GM19467 (cell line): Measurements from ENCODE around the gene TNFRSF13B.
"Not testable (repeated sequence)": the region's sequence is repeated elsewhere in the genome, so short reads cannot be mapped to it uniquely, and the experiment has no call there.

ENCODE experiments used
- ATAC-seq: cut with Tn5 transposase; IDR thresholded peaks from one replicate; pipeline ENCODE4 v1.9.1; 2021; ENCODE audit warnings: mild to moderate bottlenecking, moderate library complexity; ENCODE audit not compliant: unreplicated experiment

TNFRSF13B gene

DNA sequence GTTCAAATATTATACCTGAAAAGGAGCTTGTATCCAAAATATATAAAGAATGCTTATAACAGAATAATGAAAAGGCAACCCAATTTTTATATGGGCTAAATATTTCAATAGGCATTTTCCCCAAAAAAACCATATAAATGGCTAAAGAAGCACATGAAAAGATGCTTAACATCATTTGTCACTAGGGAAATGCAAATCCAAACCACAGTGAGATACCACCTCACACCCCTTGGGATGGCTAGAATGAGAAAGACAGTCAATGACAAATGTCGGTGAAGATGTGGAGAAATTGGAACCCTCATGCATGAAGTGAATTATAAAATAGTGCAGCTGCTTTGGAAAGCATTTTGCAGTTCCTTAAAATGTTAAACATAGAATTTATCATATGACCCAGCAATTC, 3.1 kb downstream of the TNFRSF13B start:
- ATAC-seq: no peak

DNA sequence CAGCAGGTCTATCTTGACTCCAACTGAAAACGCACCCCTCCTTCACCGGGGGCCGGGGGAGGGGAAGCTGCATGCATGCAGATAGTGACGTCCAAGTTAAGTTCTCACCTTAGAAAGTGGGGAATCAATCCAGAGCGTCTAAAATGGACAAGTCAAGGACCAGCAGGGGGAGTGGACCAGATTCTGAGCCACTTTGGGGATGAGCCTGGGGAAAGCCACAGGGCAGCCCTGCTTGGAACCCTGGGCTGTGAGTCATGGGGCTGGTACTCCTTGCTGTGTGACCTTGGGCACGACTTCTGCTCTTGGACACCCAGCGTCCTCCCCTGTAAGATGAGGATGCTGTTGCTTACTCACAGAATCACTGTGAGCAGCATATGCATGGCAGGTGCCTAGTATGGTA, 9.1 kb downstream of the TNFRSF13B start:
- no peak for ATAC-seq

DNA sequence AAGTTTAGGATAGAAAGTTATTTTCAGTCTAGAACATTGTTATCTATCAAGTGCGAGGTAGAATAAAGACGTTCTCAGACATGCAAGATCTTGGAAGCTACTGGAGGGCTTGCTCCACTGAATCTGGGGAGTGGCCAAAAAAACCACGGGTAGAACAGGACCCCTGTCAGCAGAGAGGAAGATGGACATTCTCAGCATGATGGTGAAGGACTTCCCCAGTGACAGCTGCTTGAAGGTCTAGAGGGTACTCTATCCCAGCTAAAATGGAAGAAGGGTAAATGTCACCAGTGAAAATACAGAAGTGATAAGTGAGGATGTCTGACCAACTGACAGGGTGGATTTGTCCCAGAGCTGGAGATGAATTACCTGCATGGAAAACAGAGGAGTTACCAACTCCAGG, 10.1 kb downstream of the TNFRSF13B start:
- ATAC-seq: no peak

DNA sequence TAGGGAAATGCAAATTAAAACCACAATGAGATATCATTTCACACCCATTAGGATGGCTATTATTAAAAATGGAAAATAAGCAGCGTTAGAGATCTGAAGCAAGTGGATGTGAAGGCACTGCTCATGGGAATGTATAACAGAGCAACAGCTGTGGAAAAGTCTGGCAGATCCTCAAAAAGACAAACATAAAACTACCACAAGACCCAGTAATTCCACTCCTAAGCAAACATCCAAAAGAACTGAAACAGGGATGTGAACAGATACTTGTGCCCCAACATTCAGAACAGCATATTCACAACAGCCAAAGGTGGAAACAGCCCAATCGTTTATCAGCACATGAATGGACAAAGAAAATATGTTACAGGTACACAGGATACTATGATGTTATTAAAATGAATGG, 10.9 kb downstream of the TNFRSF13B start:
- ATAC-seq: not testable (repeated sequence)

DNA sequence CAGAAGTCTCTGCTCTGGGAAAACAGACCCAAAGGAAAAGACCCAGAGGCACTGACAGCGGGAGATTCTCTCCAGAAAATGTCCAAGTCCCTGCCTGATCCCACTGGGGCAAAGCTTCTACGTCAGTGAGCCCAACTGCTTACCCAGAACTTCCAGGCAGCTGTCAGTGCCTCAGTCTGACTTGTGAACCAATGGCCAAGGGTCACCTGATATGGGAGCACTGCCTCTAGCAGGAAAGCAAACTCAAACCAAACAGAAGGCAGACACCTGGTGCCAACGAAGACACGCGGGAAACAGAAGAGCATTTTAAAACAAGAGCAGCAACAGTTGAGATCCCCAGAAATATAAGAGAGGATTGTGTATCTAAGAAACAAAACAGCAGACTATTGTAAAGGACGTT, 16.9 kb downstream of the TNFRSF13B start:
- ATAC-seq: not testable (repeated sequence)

DNA sequence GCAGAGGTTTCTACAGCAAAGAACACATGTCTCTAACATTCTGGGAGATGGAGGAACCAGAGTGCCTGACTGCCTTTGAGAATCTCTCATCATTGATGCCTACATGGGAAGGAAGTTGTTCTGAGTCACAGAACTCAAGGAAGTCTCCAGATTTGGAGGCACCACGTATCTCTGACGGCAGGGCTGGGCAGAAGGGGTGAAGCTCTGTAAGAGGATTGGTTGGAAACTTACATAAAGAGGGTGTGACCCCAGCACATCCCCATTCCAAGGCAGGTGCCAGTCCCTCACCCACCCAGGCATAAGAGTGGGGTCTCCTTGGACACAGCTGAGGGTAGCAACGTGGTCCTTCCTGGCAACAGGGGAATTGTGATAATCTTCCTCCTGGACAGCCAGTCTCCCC, 17.4 kb downstream of the TNFRSF13B start:
- ATAC-seq: no peak

DNA sequence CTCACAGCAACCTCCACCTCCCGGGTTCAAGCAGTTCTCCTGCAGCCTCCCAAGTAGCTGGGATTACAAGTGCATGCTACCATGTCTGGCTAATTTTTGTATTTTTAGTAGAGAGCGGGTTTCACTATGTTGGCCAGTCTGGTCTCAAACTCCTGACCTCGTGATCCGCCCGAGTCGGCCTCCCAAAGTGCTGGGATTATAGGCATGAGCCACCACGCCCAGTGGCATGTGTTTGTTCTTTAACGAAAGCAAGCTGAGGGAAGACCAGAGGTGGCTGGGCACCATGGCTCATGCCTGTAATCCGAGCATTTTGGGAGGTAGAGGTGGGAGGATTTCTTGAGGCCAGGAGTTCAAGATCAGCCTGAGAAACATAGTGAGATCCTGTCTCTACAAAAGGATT, 18.1 kb downstream of the TNFRSF13B start:
- ATAC-seq: no peak

DNA sequence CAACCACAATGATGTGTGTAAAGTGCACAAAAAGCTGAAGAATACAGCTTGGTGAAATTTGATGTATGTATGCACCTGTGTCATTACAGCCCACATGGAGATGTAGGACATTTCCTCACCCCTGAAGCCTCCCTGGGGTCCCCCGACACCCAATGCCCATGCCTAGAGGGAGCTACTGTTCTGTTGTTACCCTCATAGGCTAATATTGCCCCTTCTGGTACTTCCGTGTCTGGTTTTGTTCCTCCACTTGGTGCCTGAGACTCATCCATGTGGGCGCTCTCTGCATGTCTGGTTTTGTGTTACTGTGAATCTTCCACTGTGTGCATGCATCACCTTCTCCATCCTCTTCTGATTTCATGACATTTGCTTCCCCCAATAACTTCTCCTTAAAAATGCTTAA, 18.6 kb downstream of the TNFRSF13B start:
- no peak for ATAC-seq

DNA sequence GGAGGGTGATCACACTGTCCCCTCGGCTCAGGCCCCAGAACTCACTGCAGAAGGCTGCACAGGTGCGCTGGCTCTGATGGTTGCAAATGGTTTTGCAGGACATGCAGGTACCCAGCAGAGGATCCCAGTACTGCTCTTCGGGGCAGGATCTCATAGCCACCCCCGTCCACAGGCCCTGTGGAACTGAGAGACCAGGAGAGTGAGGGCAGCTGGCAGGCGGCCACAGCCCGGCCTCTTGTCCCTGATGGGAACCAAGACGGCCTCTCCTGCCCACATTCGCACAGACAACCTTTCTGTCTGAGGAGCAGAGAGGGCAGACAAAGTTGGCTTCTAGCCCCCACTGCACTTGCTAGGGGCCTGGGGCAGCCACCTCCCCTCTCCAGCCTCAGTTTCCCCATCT, 19.5 kb downstream of the TNFRSF13B start:
- no peak for ATAC-seq

DNA sequence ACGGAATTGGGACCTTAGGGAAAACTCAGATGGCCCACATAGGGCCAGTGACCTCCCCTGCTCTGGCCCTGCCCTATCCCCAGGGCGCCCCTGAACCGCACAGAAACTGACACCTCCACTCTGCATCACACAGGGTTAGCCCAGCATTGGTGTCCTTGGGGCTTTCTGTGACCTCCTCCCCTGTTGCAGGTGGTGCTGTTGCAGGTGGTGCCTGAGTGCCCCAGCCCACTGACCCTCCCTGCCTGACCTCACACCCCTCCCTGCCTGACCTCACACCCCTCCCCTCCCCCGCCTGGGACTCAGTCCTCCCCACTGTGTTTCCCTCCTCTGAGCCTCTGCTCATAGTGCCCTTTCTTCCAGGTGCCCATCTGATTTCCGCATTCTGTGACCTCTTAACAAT, 21.4 kb downstream of the TNFRSF13B start:
- no peak for ATAC-seq

DNA sequence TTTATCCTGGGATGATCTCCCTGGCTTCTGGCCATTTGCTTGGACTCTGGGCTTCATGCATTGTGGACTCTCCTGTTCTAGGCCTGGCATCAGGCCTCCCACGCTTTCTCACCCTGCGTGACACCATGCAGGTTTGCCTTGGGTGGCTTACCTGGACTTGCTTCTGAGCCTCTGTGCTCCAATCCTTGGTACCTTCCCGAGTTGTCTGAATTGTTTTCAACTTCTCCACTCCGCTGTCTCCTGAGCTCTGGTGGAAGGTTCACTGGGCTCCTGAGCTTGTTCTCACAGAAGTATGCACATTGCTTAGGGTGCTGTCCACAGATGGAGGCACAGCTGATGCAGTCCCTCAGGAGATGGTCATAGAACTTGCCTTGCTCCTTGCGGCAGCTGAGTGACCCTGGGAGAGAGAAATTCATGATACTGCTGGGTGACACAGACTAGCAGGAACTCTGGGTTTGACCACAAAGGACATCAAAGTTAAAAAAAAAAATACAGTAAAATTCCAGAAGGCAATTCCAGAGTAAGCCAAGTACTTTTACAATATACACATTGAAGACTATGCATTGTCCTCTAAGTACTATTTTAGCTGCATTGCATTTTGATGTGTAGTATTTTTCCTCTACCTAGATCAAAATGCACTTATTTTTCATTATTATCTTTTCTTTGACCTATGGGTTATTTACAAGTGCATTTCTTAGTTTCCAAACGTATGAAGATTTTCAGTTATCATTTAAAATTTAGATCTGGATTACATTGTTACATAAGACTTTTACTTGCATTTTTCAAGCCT, 23.1 kb downstream of the TNFRSF13B start:
- ATAC-seq: no peak

DNA sequence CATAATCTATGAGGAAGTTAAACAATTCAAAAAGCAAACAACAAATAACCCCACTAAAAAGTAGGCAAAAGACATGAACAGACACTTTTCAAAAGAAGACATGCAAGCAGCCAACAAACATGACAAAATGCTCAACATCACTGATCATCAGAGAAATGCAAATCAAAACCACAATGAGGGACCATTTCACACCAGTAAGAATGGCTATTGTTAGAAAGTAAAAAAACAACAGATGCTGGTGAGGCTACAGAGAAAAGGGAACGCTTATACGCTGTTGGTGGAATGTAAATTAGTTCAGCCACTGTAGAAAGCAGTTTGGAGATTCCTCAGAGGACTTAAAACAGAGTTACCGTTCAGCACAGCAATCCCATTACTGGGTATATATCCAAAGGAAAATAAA, 24.4 kb downstream of the TNFRSF13B start:
- no peak for ATAC-seq

DNA sequence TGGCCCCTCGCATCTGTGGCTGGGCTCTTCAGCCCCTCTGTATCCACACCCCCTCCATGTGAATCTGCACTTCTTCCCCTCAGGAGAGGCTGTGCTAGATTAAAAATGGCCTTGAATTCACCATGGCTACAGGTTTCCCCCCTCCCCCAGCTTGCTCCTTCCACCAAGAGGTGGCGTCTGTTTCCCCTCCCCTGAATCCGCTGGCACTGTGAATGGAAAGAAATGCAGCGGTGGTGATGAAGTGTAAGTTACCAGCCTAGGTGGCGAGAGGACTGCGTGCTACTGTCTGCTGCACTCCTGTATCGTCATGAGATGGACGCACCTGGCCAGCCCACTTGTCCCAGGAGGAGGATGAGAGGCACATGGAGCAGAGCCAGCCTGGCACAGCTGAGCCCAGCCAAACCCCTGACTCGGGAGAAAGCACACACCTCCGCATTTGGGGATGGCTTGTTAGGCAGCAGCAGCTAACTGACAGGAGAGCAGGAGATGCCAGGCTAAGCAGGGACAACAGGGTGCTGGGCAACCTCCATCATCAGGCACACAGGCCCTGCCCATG, 26.2 kb downstream of the TNFRSF13B start:
- no peak for ATAC-seq

DNA sequence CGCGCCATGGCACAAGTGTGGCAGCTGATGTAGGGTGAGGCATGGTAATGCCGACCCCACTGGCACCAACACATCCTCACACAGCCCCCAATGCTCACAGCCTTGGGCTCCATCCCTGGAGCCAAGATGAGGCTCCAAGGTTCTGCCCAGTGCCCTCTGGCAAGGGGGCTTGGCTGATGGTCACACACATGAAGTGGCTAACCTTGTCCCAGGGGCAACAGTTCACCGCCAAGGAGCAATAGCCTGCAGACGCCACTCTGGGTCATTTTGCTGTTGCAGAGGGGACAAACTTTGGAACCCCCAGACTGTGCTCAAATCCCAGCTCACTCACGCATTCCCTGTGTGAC, 26.8 kb downstream of the TNFRSF13B start:
- no peak for ATAC-seq

DNA sequence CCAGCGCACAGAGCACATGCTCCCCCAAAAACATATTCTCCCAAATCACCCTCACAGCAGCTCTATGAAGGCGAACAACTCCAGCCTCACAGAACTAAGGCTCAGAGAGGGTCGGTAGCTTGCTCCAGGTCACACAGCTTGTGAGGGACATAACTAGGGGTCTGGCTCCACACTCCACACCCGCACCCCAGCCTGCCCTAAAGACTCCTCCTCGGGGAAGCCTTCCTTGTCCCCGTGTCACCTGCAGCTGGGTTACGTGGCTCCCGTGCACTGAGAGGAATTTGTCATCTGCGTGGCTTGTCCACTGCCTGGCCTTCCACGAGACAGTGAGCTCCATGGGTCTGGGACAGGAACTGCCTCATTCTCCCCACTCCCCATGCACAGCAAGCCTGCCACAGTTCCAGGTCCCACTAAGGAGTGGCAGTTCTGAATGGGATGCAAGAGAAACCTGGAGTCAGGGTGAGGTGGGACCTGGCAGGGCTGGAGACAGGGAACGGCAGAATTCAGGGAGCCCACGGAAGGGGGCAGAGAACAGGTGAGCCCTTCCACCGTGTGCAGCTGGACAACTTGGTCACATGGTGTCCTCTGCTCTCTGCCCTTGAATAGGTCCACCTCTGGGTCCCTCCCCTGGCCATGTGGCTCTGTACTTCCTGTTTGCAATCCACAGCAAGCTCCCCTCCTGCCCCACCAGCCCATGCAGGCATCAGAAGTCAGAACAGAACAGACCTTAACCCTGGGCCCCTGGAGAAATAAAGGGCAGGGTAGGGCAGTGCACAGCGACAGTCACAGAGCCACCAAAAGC, 27.4 kb downstream of the TNFRSF13B start:
- ATAC-seq: no peak

DNA sequence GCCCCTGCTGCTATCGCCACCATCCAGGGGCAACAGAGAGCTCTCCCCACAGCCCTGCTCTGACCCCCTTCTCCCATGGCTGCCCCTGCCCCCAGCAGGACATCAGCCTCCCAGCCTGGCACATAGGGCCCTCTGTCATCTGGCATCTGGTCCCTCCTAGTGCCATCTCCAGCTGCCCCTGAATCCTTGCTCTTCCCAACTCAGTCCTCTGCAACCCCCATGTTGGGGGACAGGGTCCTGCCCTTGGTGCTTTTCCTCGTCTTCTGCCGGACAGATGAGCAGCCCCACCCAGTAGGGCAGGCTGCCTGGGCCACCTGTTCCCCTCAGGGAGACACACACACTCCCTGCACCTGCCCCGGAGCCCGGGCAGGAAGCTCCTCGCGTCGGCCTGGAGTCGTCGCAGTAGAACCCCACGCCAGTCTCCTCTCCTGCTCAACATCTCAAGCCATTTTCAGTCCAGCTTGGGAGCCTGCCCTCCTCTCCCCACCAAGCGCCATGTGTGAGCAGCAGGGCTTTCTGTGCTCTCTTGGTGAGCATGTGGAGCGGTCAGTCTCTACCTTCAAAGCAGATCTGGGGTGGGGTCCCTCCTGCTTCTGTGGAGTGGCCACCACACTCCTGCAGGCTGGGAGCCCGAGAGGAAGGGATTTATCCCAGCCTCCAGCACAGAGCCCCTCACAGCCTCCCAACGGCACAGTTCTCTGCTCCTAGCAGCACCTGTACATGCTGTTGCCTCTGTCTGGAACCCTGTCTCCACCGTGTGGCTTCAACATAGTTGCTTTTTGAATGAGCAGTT, 28.2 kb downstream of the TNFRSF13B start:
- ATAC-seq: no peak

DNA sequence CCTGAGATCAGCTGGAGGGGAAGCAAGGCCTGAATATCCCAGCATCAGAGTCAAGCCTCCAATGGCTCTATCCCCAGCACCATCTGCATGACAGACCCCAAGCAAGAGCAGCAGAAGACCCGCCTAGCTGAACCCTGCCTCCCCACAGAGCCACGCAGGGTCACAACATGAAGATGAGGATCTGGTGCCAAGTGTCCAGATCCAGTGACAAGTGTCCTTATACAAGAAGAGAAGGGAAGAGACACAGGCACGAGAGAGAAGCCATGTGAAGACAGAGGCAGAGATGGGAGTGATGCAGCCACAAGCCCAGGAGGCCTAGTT, 28.9 kb downstream of the TNFRSF13B start:
- no peak for ATAC-seq

DNA sequence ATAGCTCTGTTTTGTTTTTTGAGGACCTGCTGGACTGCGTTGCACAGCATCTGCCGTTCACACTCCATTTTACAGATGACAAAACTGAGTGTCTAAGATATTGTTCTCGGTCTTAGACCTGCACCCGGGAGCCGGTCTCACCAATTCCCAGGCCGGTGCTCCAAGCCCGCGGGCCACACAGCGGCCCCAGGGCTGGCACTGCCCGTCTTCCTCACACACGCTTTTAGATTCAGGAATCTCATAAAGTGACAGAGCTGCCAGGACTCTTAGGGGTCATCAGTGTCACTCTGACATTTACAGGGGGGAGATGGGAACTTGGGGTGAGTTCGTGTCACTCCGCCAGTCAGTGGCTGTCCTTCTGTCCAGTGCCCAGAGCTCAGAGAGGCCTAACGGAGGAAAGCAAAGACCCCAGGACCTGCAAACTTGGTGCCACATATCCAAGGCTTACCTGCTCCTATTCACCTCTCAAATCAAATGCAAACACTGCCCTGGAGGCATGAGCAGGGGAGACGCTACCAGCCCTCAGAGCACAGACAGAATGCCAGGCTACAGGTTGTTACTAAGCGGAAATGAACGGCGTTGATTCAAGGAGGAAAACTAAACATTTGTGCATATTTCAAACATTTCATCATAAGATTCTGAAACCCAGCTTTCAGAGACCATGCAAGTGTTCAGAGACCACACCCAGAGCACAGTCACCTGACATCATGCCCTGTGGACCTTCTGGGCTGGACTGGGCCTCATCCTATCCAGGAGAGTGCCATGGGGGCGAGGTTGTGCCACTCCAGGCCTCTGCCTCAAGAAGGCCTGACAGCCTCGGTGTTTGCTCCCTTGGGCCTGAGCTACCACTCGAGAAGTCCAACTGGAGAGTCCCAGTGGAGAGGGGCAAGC, 29.5 kb downstream of the TNFRSF13B start:
- no peak for ATAC-seq

DNA sequence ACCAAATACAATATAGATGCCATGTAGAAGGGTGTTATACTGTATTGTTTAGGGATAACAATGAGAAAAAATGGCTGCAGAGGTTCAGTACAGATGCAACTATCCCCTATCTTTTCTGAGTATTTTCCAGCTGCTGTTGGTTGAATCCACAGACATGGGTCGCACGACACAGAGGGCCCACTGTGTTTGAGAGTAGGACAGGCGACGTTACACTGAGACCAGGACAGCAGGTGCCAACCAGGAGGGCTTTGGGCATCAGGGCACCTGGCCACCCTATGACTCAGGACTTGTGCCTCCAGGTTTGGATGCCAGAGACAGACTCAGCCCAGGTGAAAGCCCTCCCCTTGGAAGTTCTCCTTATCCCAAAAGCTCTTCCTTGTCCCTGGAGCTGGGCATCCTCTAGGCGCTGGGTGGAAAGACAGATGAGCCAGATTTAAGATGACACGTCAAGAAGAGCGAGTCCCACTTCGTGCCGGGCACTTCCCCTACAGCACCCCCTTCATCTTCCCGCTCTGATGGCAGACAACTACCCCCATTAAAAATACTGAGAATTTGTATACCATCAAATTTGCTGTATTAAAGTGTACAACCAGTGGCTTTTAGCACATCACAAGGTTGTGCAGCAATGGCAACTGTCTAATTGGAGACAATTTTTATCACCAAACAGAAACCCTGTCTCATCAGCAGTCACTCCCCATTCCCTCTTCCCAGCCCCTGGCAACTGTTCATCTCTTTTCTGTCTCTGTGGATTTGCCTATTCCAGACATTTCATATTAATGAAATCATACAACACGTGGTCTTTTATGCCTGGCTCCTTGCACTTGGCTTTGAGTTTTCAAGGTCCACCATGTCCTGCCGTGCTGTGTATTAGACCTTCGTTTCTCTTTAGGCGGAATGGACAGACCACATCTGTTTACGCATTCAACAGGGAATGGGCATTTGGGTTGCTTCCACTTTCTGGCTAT, 30.6 kb downstream of the TNFRSF13B start:
- ATAC-seq: no peak
